ENCODE measurements around the gene ZNF277. TPM values are rescaled to one million over a fixed set of nuclear protein-coding genes. Genes with fewer than 3 reads are reported as not detected.
A peak's percentile ranks its signal among the peaks of the same experiment; 100 is the strongest.

Gene ZNF277
- total and polyA plus RNA-seq, 4 donors = 18.2 to 52.5 (median 27.5) TPM

- no peaks in the 10 kb centered on the region for H3K27me3 ChIP-seq (ENCODE audit: control insufficient read depth, insufficient read depth, low read length)
- 77% methylated on average over 3 of the region's 5 CpGs for WGBS (ENCODE audit: insufficient coverage)
- no peaks in the 10 kb centered on the region for H3K4me1 ChIP-seq (ENCODE audit: control insufficient read depth, insufficient read depth, low read length)
- H3K27ac ChIP-seq (ENCODE audit: low read depth, low read length) = no peak overlapping the region
- DNase-seq (ENCODE audit: low read depth in 4 of 6, low spot score in 6 of 6) = no peak
- no peaks in the 10 kb centered on the region for H3K36me3 ChIP-seq (ENCODE audit: control insufficient read depth, insufficient read depth, low read length)
- no peaks in the 10 kb centered on the region for H3K9me3 ChIP-seq (ENCODE audit: control insufficient read depth, insufficient read depth, low read length)
- H3K4me3 ChIP-seq (ENCODE audit: low read depth, low read length) = no peak overlapping the region
Observed at GRCh38 chr7:112195717-112196116, 10.8 kb upstream of the ZNF277 start.

- H3K36me3 ChIP-seq (ENCODE audit: control insufficient read depth, insufficient read depth, low read length) = no peaks in the 10 kb centered on the region
Observed at GRCh38 chr7:112197322-112197721, 9.2 kb upstream of the ZNF277 start.

GRCh38 chr7:112199035-112199655, 7.3 kb upstream of the ZNF277 start:
- Histone ChIP-seq H3K27ac (ENCODE audit: low read depth, low read length) (no peak overlapping the region), H3K36me3 (ENCODE audit: control insufficient read depth, insufficient read depth, low read length) (no peaks in the 10 kb centered on the region), H3K4me1 (ENCODE audit: control insufficient read depth, insufficient read depth, low read length) (no peaks in the 10 kb centered on the region), H3K4me3 (ENCODE audit: low read depth, low read length) (no peak overlapping the region), H3K9me3 (ENCODE audit: control insufficient read depth, insufficient read depth, low read length) (no peaks in the 10 kb centered on the region), H3K27me3 (ENCODE audit: control insufficient read depth, insufficient read depth, low read length) (no peaks in the 10 kb centered on the region)
- no CpG with 5 or more reads among the region's 2 CpGs for WGBS (ENCODE audit: insufficient coverage)
- no peak for DNase-seq (ENCODE audit: low read depth in 4 of 6, low spot score in 6 of 6)

More at GRCh38 chr7:112197322-112197721, 9.2 kb upstream of the ZNF277 start:
- no peak for DNase-seq (ENCODE audit: low read depth in 4 of 6, low spot score in 6 of 6)
- WGBS (ENCODE audit: insufficient coverage) = no CpG with 5 or more reads among the region's 6 CpGs
- Histone ChIP-seq H3K4me3 (ENCODE audit: low read depth, low read length) (no peak overlapping the region), H3K4me1 (ENCODE audit: control insufficient read depth, insufficient read depth, low read length) (no peaks in the 10 kb centered on the region), H3K27ac (ENCODE audit: low read depth, low read length) (no peak overlapping the region), H3K9me3 (ENCODE audit: control insufficient read depth, insufficient read depth, low read length) (no peaks in the 10 kb centered on the region), H3K27me3 (ENCODE audit: control insufficient read depth, insufficient read depth, low read length) (no peaks in the 10 kb centered on the region)

GRCh38 chr7:112199672-112200071, 6.8 kb upstream of the ZNF277 start:
- H3K27me3 ChIP-seq (ENCODE audit: control insufficient read depth, insufficient read depth, low read length) = no peaks in the 10 kb centered on the region
- no peak overlapping the region for H3K27ac ChIP-seq (ENCODE audit: low read depth, low read length)
- no peaks in the 10 kb centered on the region for H3K4me1 ChIP-seq (ENCODE audit: control insufficient read depth, insufficient read depth, low read length)
- H3K36me3 ChIP-seq (ENCODE audit: control insufficient read depth, insufficient read depth, low read length) = no peaks in the 10 kb centered on the region
- H3K4me3 ChIP-seq (ENCODE audit: low read depth, low read length) = no peak overlapping the region
- no peaks in the 10 kb centered on the region for H3K9me3 ChIP-seq (ENCODE audit: control insufficient read depth, insufficient read depth, low read length)
- no CpG with 5 or more reads among the region's 1 CpG for WGBS (ENCODE audit: insufficient coverage)
- DNase-seq (ENCODE audit: low read depth in 4 of 6, low spot score in 6 of 6) = no peak

- Histone ChIP-seq H3K36me3 (ENCODE audit: control insufficient read depth, insufficient read depth, low read length) (no peaks in the 10 kb centered on the region), H3K9me3 (ENCODE audit: control insufficient read depth, insufficient read depth, low read length) (no peaks in the 10 kb centered on the region), H3K4me3 (ENCODE audit: low read depth, low read length) (no peak overlapping the region), H3K27ac (ENCODE audit: low read depth, low read length) (no peak overlapping the region), H3K4me1 (ENCODE audit: control insufficient read depth, insufficient read depth, low read length) (no peaks in the 10 kb centered on the region), H3K27me3 (ENCODE audit: control insufficient read depth, insufficient read depth, low read length) (no peaks in the 10 kb centered on the region)
- no peak for DNase-seq (ENCODE audit: low read depth in 4 of 6, low spot score in 6 of 6)
- 80% methylated on average over 1 of the region's 6 CpGs for whole genome bisulfite sequencing (ENCODE audit: insufficient coverage)
Observed at GRCh38 chr7:112201411-112201810, 5.1 kb upstream of the ZNF277 start.

- H3K27ac ChIP-seq (ENCODE audit: low read depth, low read length) = no peak overlapping the region
Observed at GRCh38 chr7:112201839-112202238, 4.7 kb upstream of the ZNF277 start.

GRCh38 chr7:112202816-112203215, 3.7 kb upstream of the ZNF277 start:
- Histone ChIP-seq H3K27ac (ENCODE audit: low read depth, low read length) (no peak overlapping the region), H3K4me3 (ENCODE audit: low read depth, low read length) (peak overlapping the region; percentile 96)
- DNase-seq (ENCODE audit: low read depth in 4 of 6, low spot score in 6 of 6) = peak in 2 of 6 donors; percentile 35 to 57

More at GRCh38 chr7:112201839-112202238, 4.7 kb upstream of the ZNF277 start:
- no peaks in the 10 kb centered on the region for H3K4me1 ChIP-seq (ENCODE audit: control insufficient read depth, insufficient read depth, low read length)
- no peaks in the 10 kb centered on the region for H3K9me3 ChIP-seq (ENCODE audit: control insufficient read depth, insufficient read depth, low read length)
- H3K4me3 ChIP-seq (ENCODE audit: low read depth, low read length) = no peak overlapping the region
- no peaks in the 10 kb centered on the region for H3K27me3 ChIP-seq (ENCODE audit: control insufficient read depth, insufficient read depth, low read length)
- no peaks in the 10 kb centered on the region for H3K36me3 ChIP-seq (ENCODE audit: control insufficient read depth, insufficient read depth, low read length)
- DNase-seq (ENCODE audit: low read depth in 4 of 6, low spot score in 6 of 6) = no peak

GRCh38 chr7:112203365-112203739, 3.1 kb upstream of the ZNF277 start:
- no peak for DNase-seq (ENCODE audit: low read depth in 4 of 6, low spot score in 6 of 6)
- Histone ChIP-seq H3K27me3 (ENCODE audit: control insufficient read depth, insufficient read depth, low read length) (no peaks in the 10 kb centered on the region), H3K4me3 (ENCODE audit: low read depth, low read length) (peak overlapping the region; percentile 96), H3K36me3 (ENCODE audit: control insufficient read depth, insufficient read depth, low read length) (no peaks in the 10 kb centered on the region), H3K27ac (ENCODE audit: low read depth, low read length) (no peak overlapping the region), H3K4me1 (ENCODE audit: control insufficient read depth, insufficient read depth, low read length) (no peaks in the 10 kb centered on the region), H3K9me3 (ENCODE audit: control insufficient read depth, insufficient read depth, low read length) (no peaks in the 10 kb centered on the region)
- no CpG with 5 or more reads among the region's 4 CpGs for WGBS (ENCODE audit: insufficient coverage)

More at GRCh38 chr7:112202816-112203215, 3.7 kb upstream of the ZNF277 start:
- WGBS (ENCODE audit: insufficient coverage) = 58% methylated on average over 1 of the region's 2 CpGs
- Histone ChIP-seq H3K4me1 (ENCODE audit: control insufficient read depth, insufficient read depth, low read length) (no peaks in the 10 kb centered on the region), H3K27me3 (ENCODE audit: control insufficient read depth, insufficient read depth, low read length) (no peaks in the 10 kb centered on the region), H3K9me3 (ENCODE audit: control insufficient read depth, insufficient read depth, low read length) (no peaks in the 10 kb centered on the region), H3K36me3 (ENCODE audit: control insufficient read depth, insufficient read depth, low read length) (no peaks in the 10 kb centered on the region)

- Histone ChIP-seq H3K4me1 (ENCODE audit: control insufficient read depth, insufficient read depth, low read length) (no peaks in the 10 kb centered on the region), H3K4me3 (ENCODE audit: low read depth, low read length) (peak overlapping the region; percentile 96), H3K9me3 (ENCODE audit: control insufficient read depth, insufficient read depth, low read length) (no peaks in the 10 kb centered on the region), H3K27ac (ENCODE audit: low read depth, low read length) (peak overlapping the region; percentile 95), H3K36me3 (ENCODE audit: control insufficient read depth, insufficient read depth, low read length) (no peaks in the 10 kb centered on the region), H3K27me3 (ENCODE audit: control insufficient read depth, insufficient read depth, low read length) (no peaks in the 10 kb centered on the region)
- WGBS (ENCODE audit: insufficient coverage) = 0% methylated on average over 6 of the region's 14 CpGs
- DNase-seq (ENCODE audit: low read depth in 4 of 6, low spot score in 6 of 6) = peak in 4 of 6 donors; percentile 28 to 78 (median 38)
Observed at GRCh38 chr7:112204499-112205342, 1.8 kb upstream of the ZNF277 start.
